Upper lobe of left lung (tissue), 6 donors: Measurements from ENCODE around the gene COG1. TPM values are rescaled to one million over a fixed set of nuclear protein-coding genes. Genes with fewer than 3 reads are reported as not detected.

ENCODE experiments used
- ATAC-seq, 2 donors: fragments of 200-7000 bp; cut with Tn5 transposase; one replicate each; pipeline ENCODE4 v1.9.1; 2022; ENCODE audit warnings: mild to moderate bottlenecking in 2 of 2, moderate library complexity in 2 of 2; ENCODE audit not compliant: low FRiP score in 2 of 2
- DNase-seq, 2 donors: peaks; one replicate each; pipeline ENCODE4 v3.0.0-alpha.2; 2019 to 2020
- H3K27ac ChIP-seq, 4 donors: fragments of 200-600 bp; sonication (generic); one replicate each; pipeline ENCODE4 v1.5.1; 2016 to 2019
- H3K27me3 ChIP-seq, 4 donors: fragments of 200-600 bp; sonication (generic); one replicate each; pipeline ENCODE4 v1.5.1; 2017 to 2019
- H3K36me3 ChIP-seq, 4 donors: fragments of 200-600 bp; sonication (generic); one replicate each; pipeline ENCODE4 v1.5.1; 2016 to 2019
- H3K4me1 ChIP-seq, 4 donors: fragments of 200-600 bp; sonication (generic); one replicate each; pipeline ENCODE4 v1.5.1; 2018 to 2019
- H3K4me3 ChIP-seq, 4 donors: fragments of 200-600 bp; sonication (generic); one replicate each; pipeline ENCODE4 v1.5.1; 2017 to 2019; ENCODE audit warnings: mild to moderate bottlenecking in 2 of 4, moderate library complexity in 1 of 4
- H3K9me3 ChIP-seq, 4 donors: fragments of 200-600 bp; sonication (generic); one replicate each; pipeline ENCODE4 v1.5.1; 2018 to 2019
- EP300 ChIP-seq, 4 donors: sonication (generic); formaldehyde crosslinking; IDR thresholded peaks; one replicate each; pipeline ENCODE4 v1.5.1; 2017; ENCODE audit warnings: antibody characterized with exemption in 4 of 4, control low read depth in 2 of 4
- POLR2A ChIP-seq, 4 donors: fragments of 450-650 bp; IDR thresholded peaks; one replicate each; pipeline ENCODE4 v1.5.1; 2016 to 2017; ENCODE audit warnings: antibody characterized with exemption in 4 of 4, mild to moderate bottlenecking in 2 of 4
- POLR2AphosphoS5 ChIP-seq, 2 donors: sonication (generic); formaldehyde crosslinking; IDR thresholded peaks; one replicate each; pipeline ENCODE4 v1.5.1; 2017; ENCODE audit warnings: antibody characterized with exemption in 2 of 2
- WGBS, 2 donors: methylation state at CpG; one replicate each; pipeline ENCODE4 v1.1.5; 2017 to 2018; 5-methylcytosine and 5-hydroxymethylcytosine counted together
- total RNA-seq, 6 donors: library from RNA; depleted of rRNA in 4 of 6; stranded (reverse); fragments of >200 nt in 4 of 6; gene quantifications; one replicate each; pipeline versions ENCODE4 v1.1.0 to v1.2.1, GENCODE V29; 2016 to 2021
- TF ChIP-seq, protein P1 (sequence below), 6 experiments: fragments of 450-650 bp in 4 of 6; fragments of 200-600 bp in 2 of 6; sonication (generic) in 2 of 6; IDR thresholded peaks; one replicate each; pipeline ENCODE4 v1.5.1; 2016 to 2019; ENCODE audit warnings: antibody characterized with exemption in 6 of 6
- donor health status: DM: no; HTN: no; CAD: no; lungs with moderate emphysema.
- donor health status: DM: no; HTN: yes; CAD: no; lungs with severe emphysema.

COG1 gene
- total RNA-seq, 6 donors from 2014 or later, result 27.7 to 75.4 (median 32.5) TPM

DNA sequence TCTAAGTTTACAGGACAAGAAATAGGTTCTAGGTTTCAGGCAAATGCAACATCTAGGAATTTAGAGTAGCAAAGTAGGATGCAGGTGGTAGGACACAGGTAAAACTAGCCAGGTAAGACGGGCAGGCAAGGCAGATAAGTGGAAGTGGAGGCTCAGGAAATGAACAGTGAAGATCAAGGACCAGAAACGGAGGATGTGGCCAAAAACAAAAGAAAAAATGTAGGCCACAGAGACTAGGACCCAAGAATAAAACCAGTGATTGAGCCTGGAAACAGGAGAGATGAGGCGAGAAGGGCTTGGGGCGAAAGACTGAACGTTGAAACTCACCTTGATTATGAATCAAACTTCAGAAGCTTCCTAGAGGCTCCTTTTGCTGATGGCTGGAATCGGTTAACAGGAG is 44.9 kb downstream of the COG1 start:
- Histone ChIP-seq H3K36me3 (peaks cover 0 to 37% (median 15%) of the 10 kb centered on the region in 4 donors), H3K27me3 (no peaks in the 10 kb centered on the region)

DNA sequence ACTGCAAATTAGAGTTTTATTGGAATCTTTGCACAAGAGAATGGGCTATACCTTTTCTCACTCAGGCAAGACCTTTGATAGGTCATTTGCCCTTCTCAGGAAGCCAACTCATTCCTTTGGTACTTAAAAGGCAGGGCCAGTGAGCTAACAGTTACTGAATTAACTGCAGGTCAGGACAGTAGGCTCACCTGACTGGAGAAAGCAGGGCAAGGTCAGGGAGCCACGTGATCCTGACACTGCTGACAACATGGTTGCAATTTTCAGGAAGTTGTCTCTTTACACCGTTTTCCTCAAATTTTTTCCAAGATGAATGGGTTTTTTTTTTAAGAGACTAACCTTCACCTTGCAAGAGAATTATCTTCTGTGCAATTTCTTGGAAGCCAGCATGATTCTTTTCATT is 47.7 kb downstream of the COG1 start:
- Histone ChIP-seq H3K27me3 (no peaks in the 10 kb centered on the region), H3K9me3 (no peaks in the 10 kb centered on the region), H3K4me1 (peaks cover 4 to 9% (median 8%) of the 10 kb centered on the region in 4 donors), H3K36me3 (peaks cover 5 to 54% (median 25%) of the 10 kb centered on the region in 4 donors), H3K27ac (no peak overlapping the region), H3K4me3 (no peak overlapping the region)
- TF ChIP-seq, protein P1, sequence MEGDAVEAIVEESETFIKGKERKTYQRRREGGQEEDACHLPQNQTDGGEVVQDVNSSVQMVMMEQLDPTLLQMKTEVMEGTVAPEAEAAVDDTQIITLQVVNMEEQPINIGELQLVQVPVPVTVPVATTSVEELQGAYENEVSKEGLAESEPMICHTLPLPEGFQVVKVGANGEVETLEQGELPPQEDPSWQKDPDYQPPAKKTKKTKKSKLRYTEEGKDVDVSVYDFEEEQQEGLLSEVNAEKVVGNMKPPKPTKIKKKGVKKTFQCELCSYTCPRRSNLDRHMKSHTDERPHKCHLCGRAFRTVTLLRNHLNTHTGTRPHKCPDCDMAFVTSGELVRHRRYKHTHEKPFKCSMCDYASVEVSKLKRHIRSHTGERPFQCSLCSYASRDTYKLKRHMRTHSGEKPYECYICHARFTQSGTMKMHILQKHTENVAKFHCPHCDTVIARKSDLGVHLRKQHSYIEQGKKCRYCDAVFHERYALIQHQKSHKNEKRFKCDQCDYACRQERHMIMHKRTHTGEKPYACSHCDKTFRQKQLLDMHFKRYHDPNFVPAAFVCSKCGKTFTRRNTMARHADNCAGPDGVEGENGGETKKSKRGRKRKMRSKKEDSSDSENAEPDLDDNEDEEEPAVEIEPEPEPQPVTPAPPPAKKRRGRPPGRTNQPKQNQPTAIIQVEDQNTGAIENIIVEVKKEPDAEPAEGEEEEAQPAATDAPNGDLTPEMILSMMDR (IDR thresholded peaks at IDR 0.05), result no peak
- TF ChIP-seq EP300 (IDR thresholded peaks at IDR 0.05), result no peak
- no peak for TF ChIP-seq POLR2A (IDR thresholded peaks at IDR 0.05)
- no peak for TF ChIP-seq POLR2AphosphoS5 (IDR thresholded peaks at IDR 0.05)
- DNase-seq (no peak), ATAC-seq (no peak)
- 77 to 78% methylated on average over 2 of the region's 2 CpGs for WGBS, 2 donors

More for the DNA sequence above, 44.9 kb downstream of the COG1 start:
- Histone ChIP-seq H3K9me3 (no peaks in the 10 kb centered on the region), H3K4me3 (no peak overlapping the region), H3K27ac (no peak overlapping the region), H3K4me1 (peaks cover 12 to 18% (median 15%) of the 10 kb centered on the region in 4 donors)
- TF ChIP-seq, protein P1 (IDR thresholded peaks at IDR 0.05), result no peak
- TF ChIP-seq EP300 (IDR thresholded peaks at IDR 0.05) (no peak), POLR2AphosphoS5 (IDR thresholded peaks at IDR 0.05) (no peak), POLR2A (IDR thresholded peaks at IDR 0.05) (no peak)
- DNase-seq (no peak), ATAC-seq (no peak)
- 58 to 66% methylated on average over 6 of the region's 6 CpGs for WGBS, 2 donors

DNA sequence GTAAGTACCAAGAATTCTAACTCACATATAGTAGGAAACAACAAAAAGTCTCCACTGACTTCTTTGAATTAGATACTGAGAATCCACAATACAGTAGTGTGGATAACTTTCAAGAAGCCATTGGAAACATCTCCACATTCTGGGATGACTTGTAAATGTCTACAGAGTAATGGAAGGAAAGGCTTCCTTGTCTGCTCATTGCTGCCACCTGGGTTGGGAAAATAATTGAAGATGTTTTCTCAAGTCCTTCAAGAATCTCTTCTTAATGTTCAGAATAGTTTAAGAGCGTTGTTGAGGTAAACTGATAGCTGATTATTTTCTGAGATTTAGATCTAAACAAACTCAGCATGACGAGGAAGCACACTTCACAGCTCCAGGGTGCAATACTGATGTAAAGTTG is 54.9 kb downstream of the COG1 start:
- no peaks in the 10 kb centered on the region for H3K4me1 ChIP-seq
- ATAC-seq, result no peak
- peaks cover 5 to 42% (median 21%) of the 10 kb centered on the region in 4 donors for H3K36me3 ChIP-seq

DNA sequence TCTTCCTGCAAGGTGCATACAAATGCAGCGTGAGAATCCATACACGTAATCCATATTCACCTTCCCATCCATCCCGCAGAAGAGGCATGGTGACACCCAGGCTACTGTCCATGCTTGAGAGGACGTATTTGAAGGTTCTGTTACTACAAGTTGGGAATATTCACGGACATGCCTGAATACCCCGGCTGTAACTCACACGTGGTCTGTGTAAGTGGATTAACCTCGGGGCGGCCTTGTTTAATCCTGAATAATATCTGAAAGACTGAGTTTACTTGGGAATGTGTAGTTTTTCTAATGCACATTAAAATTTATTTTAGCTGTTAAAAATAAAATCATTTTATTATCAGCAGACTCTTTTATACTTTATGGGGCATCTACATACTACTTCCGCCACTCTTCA is 55.7 kb downstream of the COG1 start:
- Histone ChIP-seq H3K4me3 (no peak overlapping the region), H3K27me3 (no peaks in the 10 kb centered on the region), H3K4me1 (no peaks in the 10 kb centered on the region), H3K27ac (no peak overlapping the region), H3K9me3 (no peaks in the 10 kb centered on the region), H3K36me3 (peaks cover 2 to 37% (median 19%) of the 10 kb centered on the region in 4 donors)
- ATAC-seq, result no peak
- TF ChIP-seq POLR2AphosphoS5 (IDR thresholded peaks at IDR 0.05) (no peak), EP300 (IDR thresholded peaks at IDR 0.05) (no peak), POLR2A (IDR thresholded peaks at IDR 0.05) (no peak)
- TF ChIP-seq, protein P1 (IDR thresholded peaks at IDR 0.05), result no peak
- DNase-seq, result no peak
- 91 to 94% methylated on average over 10 of the region's 10 CpGs for WGBS, 2 donors

More for the DNA sequence above, 54.9 kb downstream of the COG1 start:
- Histone ChIP-seq H3K27me3 (no peaks in the 10 kb centered on the region), H3K27ac (no peak overlapping the region), H3K9me3 (no peaks in the 10 kb centered on the region), H3K4me3 (no peak overlapping the region)
- DNase-seq, result no peak
- TF ChIP-seq, protein P1 (IDR thresholded peaks at IDR 0.05), result peak in 1 of 6 experiments; percentile 8
- TF ChIP-seq POLR2AphosphoS5 (IDR thresholded peaks at IDR 0.05), result no peak
- WGBS, 2 donors, result 76 to 85% methylated on average over 2 of the region's 2 CpGs

DNA sequence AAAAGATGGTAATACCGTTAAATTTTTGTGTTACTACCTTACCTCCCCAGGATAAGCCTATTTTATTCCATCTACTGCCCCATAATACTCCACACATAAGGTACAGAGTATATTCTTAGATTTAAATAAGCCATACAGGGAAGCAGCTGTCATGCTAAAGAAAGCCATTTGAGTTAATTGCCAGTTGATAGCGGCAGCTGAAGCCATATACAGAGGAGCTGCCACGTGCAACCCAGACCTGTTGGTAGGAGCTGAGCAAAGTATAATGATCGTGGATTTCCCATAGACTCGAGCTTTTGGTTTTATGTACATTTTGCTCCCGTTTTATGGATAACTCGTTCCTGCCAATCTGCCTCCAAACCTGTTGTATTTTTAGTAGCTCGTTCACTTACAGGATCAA is 56.8 kb downstream of the COG1 start:
- H3K27me3 ChIP-seq, result no peaks in the 10 kb centered on the region
- no peak for ATAC-seq
- peaks cover 0 to 28% (median 13%) of the 10 kb centered on the region in 4 donors for H3K36me3 ChIP-seq
- no peak for DNase-seq
- no peaks in the 10 kb centered on the region for H3K9me3 ChIP-seq
- H3K4me1 ChIP-seq, result no peaks in the 10 kb centered on the region
- 82 to 86% methylated on average over 8 of the region's 8 CpGs for WGBS, 2 donors
- H3K27ac ChIP-seq, result no peak overlapping the region
- H3K4me3 ChIP-seq, result no peak overlapping the region
- TF ChIP-seq EP300 (IDR thresholded peaks at IDR 0.05) (no peak), POLR2A (IDR thresholded peaks at IDR 0.05) (no peak), POLR2AphosphoS5 (IDR thresholded peaks at IDR 0.05) (no peak)
- TF ChIP-seq, protein P1 (IDR thresholded peaks at IDR 0.05), result no peak
